ENCODE measurements around the gene CYP11A1. TPM values are rescaled to one million over a fixed set of nuclear protein-coding genes. Genes with fewer than 3 reads are reported as not detected.

CYP11A1 gene
- total RNA-seq, 2 donors from 2014 or later = not detected

- no peak for ATAC-seq (ENCODE audit: insufficient number of reproducible peaks, low FRiP score, low read depth)
- H3K36me3 ChIP-seq = no peaks in the 10 kb centered on the region
- no peak overlapping the region for H3K27ac ChIP-seq
- no peaks in the 10 kb centered on the region for H3K9me3 ChIP-seq
- TF ChIP-seq CTCF (IDR thresholded peaks at IDR 0.05) = no peak
- H3K4me3 ChIP-seq = no peak overlapping the region
- DNase-seq (ENCODE audit: low spot score) = no peak
- no peaks in the 10 kb centered on the region for H3K27me3 ChIP-seq (replicated peaks; ENCODE audit: insufficient read depth)
- peaks cover 5 to 9% of the 10 kb centered on the region in 2 donors for H3K4me1 ChIP-seq (ENCODE audit: control insufficient read depth in 1 of 2, low read depth in 2 of 2)
Measured at GRCh38 chr15:74378848-74379247, 11.4 kb upstream of the CYP11A1 start.

DNA sequence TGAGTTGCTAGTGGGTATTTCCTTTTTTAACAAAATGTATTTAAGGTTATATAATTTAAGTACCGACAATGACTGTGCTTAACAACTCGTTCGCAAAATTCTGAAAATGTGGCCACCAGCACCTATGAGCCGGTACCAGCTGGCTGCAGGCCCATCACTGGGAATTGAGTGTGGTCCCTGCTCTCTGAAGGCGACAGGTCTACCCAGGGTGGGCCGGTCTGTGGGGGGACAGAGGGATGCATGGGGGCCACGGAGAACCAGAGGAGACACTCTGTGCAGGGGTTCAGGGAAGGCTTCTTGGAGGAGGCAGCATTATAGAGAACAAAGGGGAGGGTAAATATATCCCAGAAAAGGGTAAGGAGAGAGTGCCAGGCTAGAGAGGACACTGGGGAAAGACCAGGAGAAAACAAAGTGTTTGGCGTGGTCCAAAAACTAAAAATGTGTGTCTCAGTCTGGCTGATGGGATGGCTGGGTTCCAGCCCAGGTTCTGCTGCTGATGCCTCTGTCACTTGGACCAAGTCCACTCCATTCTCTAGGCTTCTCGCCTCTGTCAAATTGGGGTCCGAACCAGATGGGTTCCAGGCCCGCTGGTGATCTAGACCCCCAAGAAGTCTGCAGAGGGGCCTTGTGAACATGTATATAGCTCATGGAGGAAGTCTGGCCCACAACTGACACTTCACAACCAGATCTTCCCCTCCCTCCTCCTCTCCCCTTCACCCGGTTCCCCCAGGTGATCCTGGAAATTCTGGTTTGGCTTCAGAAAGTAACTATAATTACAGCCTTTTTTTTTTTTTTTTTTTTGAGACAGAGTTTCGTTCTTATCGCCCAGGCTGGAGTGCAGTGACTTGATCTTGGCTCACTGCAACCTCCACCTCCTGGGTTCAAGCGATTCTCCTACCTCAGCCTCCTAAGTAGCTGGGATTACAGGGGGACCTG lies 10.7 kb upstream of the CYP11A1 start:
- no peak for TF ChIP-seq CTCF (IDR thresholded peaks at IDR 0.05)
- Histone ChIP-seq H3K27ac (no peak overlapping the region), H3K4me3 (no peak overlapping the region)

DNA sequence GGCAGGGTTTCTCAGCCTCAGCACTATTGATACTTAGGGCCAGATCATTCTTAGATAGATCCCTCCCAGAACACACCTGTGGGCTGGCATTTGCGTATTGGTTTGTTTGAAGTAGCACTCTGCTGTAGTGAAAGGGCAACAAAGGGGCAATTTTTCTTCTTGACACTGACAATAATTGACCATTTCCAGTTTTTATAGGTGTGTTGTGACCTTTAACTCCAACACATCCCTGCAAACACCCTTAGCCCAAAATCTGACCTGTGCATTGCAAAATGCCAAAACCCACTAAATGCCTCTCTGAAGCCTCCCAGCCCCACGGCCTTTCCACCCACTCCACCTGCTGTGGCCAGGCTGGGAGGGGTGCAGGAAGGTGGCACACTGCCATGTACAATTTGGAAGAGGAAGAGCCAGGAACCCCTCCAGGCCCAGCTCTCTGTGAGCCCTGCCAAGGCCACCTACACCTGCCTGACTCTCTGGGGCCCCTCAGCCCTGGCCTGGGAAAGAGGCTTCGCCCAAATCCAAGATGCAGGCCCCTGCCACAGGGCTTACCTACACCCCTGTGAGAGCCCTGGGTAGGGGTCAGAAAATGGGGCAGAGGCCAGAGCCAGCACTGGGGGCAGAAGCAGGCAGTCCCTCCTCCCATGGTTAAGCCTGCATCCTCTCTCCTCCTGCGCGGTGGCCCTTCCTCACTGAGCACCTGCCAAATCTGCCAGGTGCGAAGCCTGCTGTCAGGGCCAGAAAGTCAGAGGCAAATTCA lies 9.6 kb upstream of the CYP11A1 start:
- H3K4me3 ChIP-seq = no peak overlapping the region
- no peaks in the 10 kb centered on the region for H3K36me3 ChIP-seq
- H3K27me3 ChIP-seq (replicated peaks; ENCODE audit: insufficient read depth) = no peaks in the 10 kb centered on the region
- H3K9me3 ChIP-seq = no peaks in the 10 kb centered on the region
- TF ChIP-seq CTCF (IDR thresholded peaks at IDR 0.05) = no peak
- DNase-seq (ENCODE audit: low spot score) (no peak), ATAC-seq (ENCODE audit: insufficient number of reproducible peaks, low FRiP score, low read depth) (no peak)
- no peak overlapping the region for H3K27ac ChIP-seq
- peaks cover 5 to 9% of the 10 kb centered on the region in 2 donors for H3K4me1 ChIP-seq (ENCODE audit: control insufficient read depth in 1 of 2, low read depth in 2 of 2)

More for the DNA sequence above, 10.7 kb upstream of the CYP11A1 start:
- no peak for DNase-seq (ENCODE audit: low spot score)
- Histone ChIP-seq H3K9me3 (no peaks in the 10 kb centered on the region), H3K4me1 (ENCODE audit: control insufficient read depth in 1 of 2, low read depth in 2 of 2) (peaks cover 5 to 9% of the 10 kb centered on the region in 2 donors), H3K27me3 (replicated peaks; ENCODE audit: insufficient read depth) (no peaks in the 10 kb centered on the region), H3K36me3 (no peaks in the 10 kb centered on the region)
- ATAC-seq (ENCODE audit: insufficient number of reproducible peaks, low FRiP score, low read depth) = no peak

- H3K4me1 ChIP-seq (ENCODE audit: control insufficient read depth in 1 of 2, low read depth in 2 of 2) = peaks cover 5 to 9% of the 10 kb centered on the region in 2 donors
- no peak overlapping the region for H3K4me3 ChIP-seq
- no peak for TF ChIP-seq CTCF (IDR thresholded peaks at IDR 0.05)
- no peaks in the 10 kb centered on the region for H3K9me3 ChIP-seq
- no peak overlapping the region for H3K27ac ChIP-seq
- no peak for DNase-seq (ENCODE audit: low spot score)
- H3K36me3 ChIP-seq = no peaks in the 10 kb centered on the region
- ATAC-seq (ENCODE audit: insufficient number of reproducible peaks, low FRiP score, low read depth) = no peak
- H3K27me3 ChIP-seq (replicated peaks; ENCODE audit: insufficient read depth) = no peaks in the 10 kb centered on the region
Measured at GRCh38 chr15:74376226-74376625, 8.8 kb upstream of the CYP11A1 start.

- TF ChIP-seq CTCF (IDR thresholded peaks at IDR 0.05) = peak; percentile 83
- Histone ChIP-seq H3K27me3 (replicated peaks; ENCODE audit: insufficient read depth) (no peaks in the 10 kb centered on the region), H3K4me3 (no peak overlapping the region)
Measured at GRCh38 chr15:74375303-74375693, 7.9 kb upstream of the CYP11A1 start.

More at GRCh38 chr15:74375303-74375693, 7.9 kb upstream of the CYP11A1 start:
- Histone ChIP-seq H3K27ac (no peak overlapping the region), H3K4me1 (ENCODE audit: control insufficient read depth in 1 of 2, low read depth in 2 of 2) (peaks cover 5 to 9% of the 10 kb centered on the region in 2 donors), H3K9me3 (no peaks in the 10 kb centered on the region), H3K36me3 (no peaks in the 10 kb centered on the region)
- ATAC-seq (ENCODE audit: insufficient number of reproducible peaks, low FRiP score, low read depth) (no peak), DNase-seq (ENCODE audit: low spot score) (peak; percentile 44)
